Measurements from ENCODE around the gene MTMR2. TPM values are rescaled to one million over a fixed set of nuclear protein-coding genes. Genes with fewer than 3 reads are reported as not detected.

MTMR2 gene
- total and polyA plus RNA-seq, 10 of the 15 experiments (the other 5 are each of a cell fraction or from before 2014, with no cell fraction given) = 7.6 to 46.6 (median 22.5) TPM

DNA sequence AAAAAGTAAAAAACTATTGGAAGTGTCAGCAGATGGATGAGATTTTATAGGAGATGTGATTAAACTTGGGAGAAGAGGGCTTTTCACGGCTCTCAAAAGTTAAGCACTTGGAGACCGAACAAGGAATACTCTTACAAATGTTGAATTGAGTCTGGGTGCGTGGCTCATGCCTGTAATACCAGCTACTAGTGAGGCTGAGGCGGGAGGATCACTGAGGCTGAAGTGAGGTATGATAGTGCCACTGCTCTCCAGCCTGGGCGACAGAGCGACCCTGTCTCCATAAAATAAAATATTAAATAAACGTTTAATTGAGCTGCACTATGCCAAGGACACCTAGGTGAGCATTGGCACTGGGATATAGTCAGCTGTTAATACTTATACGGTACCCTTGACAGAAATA, 131.7 kb downstream of the MTMR2 start:
- Histone ChIP-seq H3K4me2 (ENCODE audit: control insufficient read depth, insufficient read depth) (peak overlapping the region; percentile 46), H3K79me2 (ENCODE audit: control insufficient read depth, insufficient read depth, low read length) (peaks cover 81% of the 10 kb centered on the region), H3K4me1 (ENCODE audit: control insufficient read depth, insufficient read depth, low read length) (0 out of 2 replicates have a peak, but pooled peaks cover 3% of the 10 kb centered on the region), H3K9me3 (replicated peaks; ENCODE audit: control insufficient read depth, insufficient read depth, low read length) (no peaks in the 10 kb centered on the region), H3K36me3 (ENCODE audit: control insufficient read depth in 2 of 2, insufficient read depth in 2 of 2, low read length in 1 of 2) (no peaks in the 10 kb centered on the region), H3K9ac (ENCODE audit: control insufficient read depth, insufficient read depth, low read length) (no peak overlapping the region; the same call in 1 of the 2 replicates), H3K27ac (ENCODE audit: control insufficient read depth, insufficient read depth) (no peak overlapping the region), H3K27me3 (replicated peaks in 1 of 2; ENCODE audit: control insufficient read depth in 2 of 2, insufficient read depth in 2 of 2, low read length in 1 of 2) (no peaks in the 10 kb centered on the region), H2AFZ (ENCODE audit: control insufficient read depth, low read depth, low read length) (no peak overlapping the region), H3K4me3 (peak overlapping the region; percentile 87), H4K20me1 (ENCODE audit: control insufficient read depth, insufficient read depth) (no peaks in the 10 kb centered on the region)
- intact Hi-C loops (cut with micrococcal nuclease; ENCODE audit: unreplicated experiment) (loop anchor here (5.0 kb wide), 2 partner anchors 130 to 635 kb away; partner anchors contain the start of gene MTMR2), in situ Hi-C loops (cut with MboI) (loop anchor here (5.0 kb wide), 1 partner anchor 595 kb away; the partner anchor contains the start of gene CCDC82)
- no TSS peak for BruUV-seq (replicated peaks)
- ChIA-PET POLR2A (interaction anchor here (0.6 to 5.5 kb wide), 11 partner anchors 9 to 725 kb away, joined by 3 to 29 read pairs (median 3); partner anchors contain the start of genes SESN3 and SRSF8), SMC1A (ENCODE audit: uncharacterized antibody, unreplicated experiment) (interaction anchor here (0.6 to 5.6 kb wide), 20 partner anchors 8 to 638 kb away, joined by 3 to 37 read pairs (median 5); partner anchors contain the start of genes CCDC82, JRKL and MAML2), CTCF (interaction anchor here (0.7 to 3.3 kb wide), 13 partner anchors 8 to 714 kb away, joined by 3 to 16 read pairs (median 4); partner anchors contain the start of genes MAML2 and SESN3), RAD21 (ENCODE audit: unreplicated experiment) (interaction anchor here (0.7 to 2.9 kb wide), 6 partner anchors 44 to 639 kb away, joined by 3 to 20 read pairs (median 4); partner anchors contain the start of gene SESN3)
- ATAC-seq (no peak), DNase-seq (ENCODE audit: low read depth, low spot score) (no peak), FAIRE-seq (no peak)
- WGBS (ENCODE audit: insufficient coverage, insufficient replicate concordance, low lambda C conversion rate, missing lambda C conversion rate) = 93% methylated on average over 8 of the region's 8 CpGs
- TF ChIP-seq YBX1 (IDR thresholded peaks at IDR 0.05) = no peak
- no peak for TF ChIP-seq SMC3 (IDR thresholded peaks at IDR 0.05; ENCODE audit: borderline replicate concordance, low read length)
- no peak for TF ChIP-seq CHD4 (IDR thresholded peaks at IDR 0.05)
- no peak for TF ChIP-seq MYC (IDR thresholded peaks at IDR 0.05; ENCODE audit: insufficient read depth, insufficient read length, insufficient replicate concordance, low read length, severe bottlenecking)
- no peak for TF ChIP-seq EGR1 (IDR thresholded peaks at IDR 0.05; ENCODE audit: borderline replicate concordance in 1 of 2, low read depth in 2 of 2, low read length in 2 of 2)
- no peak for TF ChIP-seq SIN3A (IDR thresholded peaks at IDR 0.05; ENCODE audit: low read depth, low read length)
- TF ChIP-seq, protein P1, sequence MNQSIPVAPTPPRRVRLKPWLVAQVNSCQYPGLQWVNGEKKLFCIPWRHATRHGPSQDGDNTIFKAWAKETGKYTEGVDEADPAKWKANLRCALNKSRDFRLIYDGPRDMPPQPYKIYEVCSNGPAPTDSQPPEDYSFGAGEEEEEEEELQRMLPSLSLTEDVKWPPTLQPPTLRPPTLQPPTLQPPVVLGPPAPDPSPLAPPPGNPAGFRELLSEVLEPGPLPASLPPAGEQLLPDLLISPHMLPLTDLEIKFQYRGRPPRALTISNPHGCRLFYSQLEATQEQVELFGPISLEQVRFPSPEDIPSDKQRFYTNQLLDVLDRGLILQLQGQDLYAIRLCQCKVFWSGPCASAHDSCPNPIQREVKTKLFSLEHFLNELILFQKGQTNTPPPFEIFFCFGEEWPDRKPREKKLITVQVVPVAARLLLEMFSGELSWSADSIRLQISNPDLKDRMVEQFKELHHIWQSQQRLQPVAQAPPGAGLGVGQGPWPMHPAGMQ (IDR thresholded peaks at IDR 0.05; ENCODE audit: borderline replicate concordance) = no peak
